Central memory CD4-positive, alpha-beta T cell (primary cell): ENCODE measurements around the gene TEX261.
"Not testable (repeated sequence)": the region's sequence is repeated elsewhere in the genome, so short reads cannot be mapped to it uniquely, and the experiment has no call there.

Source experiments
- DNase-seq: peaks from one replicate; pipeline ENCODE4 v3.0.0; 2022

The TEX261 gene

GRCh38 chr2:70999931-71000330, 5.3 kb upstream of the TEX261 start:
- not testable (repeated sequence) for DNase-seq

GRCh38 chr2:70999362-70999761, 4.7 kb upstream of the TEX261 start:
- DNase-seq, result no peak

GRCh38 chr2:70998885-70999284, 4.2 kb upstream of the TEX261 start:
- not testable (repeated sequence) for DNase-seq

- DNase-seq, result peak; percentile 64
Observed at GRCh38 chr2:70995426-70995729, 705 bp upstream of the TEX261 start.

GRCh38 chr2:70994009-70994698, 519 bp downstream of the TEX261 start:
- no peak for DNase-seq

- no peak for DNase-seq
Observed at GRCh38 chr2:70992945-70993853, 1.5 kb downstream of the TEX261 start.

GRCh38 chr2:70991742-70992141, 2.9 kb downstream of the TEX261 start:
- DNase-seq, result no peak

- no peak for DNase-seq
Observed at GRCh38 chr2:70991142-70991541, 3.5 kb downstream of the TEX261 start.

GRCh38 chr2:70990216-70990615, 4.5 kb downstream of the TEX261 start:
- no peak for DNase-seq

GRCh38 chr2:70988726-70989648, 5.7 kb downstream of the TEX261 start:
- no peak for DNase-seq

- DNase-seq, result no peak
Observed at GRCh38 chr2:70988151-70988550, 6.5 kb downstream of the TEX261 start.

GRCh38 chr2:70987386-70987785, 7.3 kb downstream of the TEX261 start:
- no peak for DNase-seq

GRCh38 chr2:70986499-70987189, 8.0 kb downstream of the TEX261 start:
- DNase-seq, result no peak

GRCh38 chr2:70985956-70986355, 8.7 kb downstream of the TEX261 start:
- DNase-seq, result no peak

- no peak for DNase-seq
Observed at GRCh38 chr2:70985283-70985688, 9.4 kb downstream of the TEX261 start.

GRCh38 chr2:70984576-70985282, 9.9 kb downstream of the TEX261 start:
- DNase-seq, result peak; percentile 75

GRCh38 chr2:70984228-70984575, 10.5 kb downstream of the TEX261 start:
- no peak for DNase-seq

- no peak for DNase-seq
Observed at GRCh38 chr2:70983506-70984227, 11.0 kb downstream of the TEX261 start.

GRCh38 chr2:70982971-70983370, 11.7 kb downstream of the TEX261 start:
- no peak for DNase-seq

GRCh38 chr2:70981866-70982810, 12.5 kb downstream of the TEX261 start:
- no peak for DNase-seq
